ENCODE measurements around the gene MIAT.

DNA sequence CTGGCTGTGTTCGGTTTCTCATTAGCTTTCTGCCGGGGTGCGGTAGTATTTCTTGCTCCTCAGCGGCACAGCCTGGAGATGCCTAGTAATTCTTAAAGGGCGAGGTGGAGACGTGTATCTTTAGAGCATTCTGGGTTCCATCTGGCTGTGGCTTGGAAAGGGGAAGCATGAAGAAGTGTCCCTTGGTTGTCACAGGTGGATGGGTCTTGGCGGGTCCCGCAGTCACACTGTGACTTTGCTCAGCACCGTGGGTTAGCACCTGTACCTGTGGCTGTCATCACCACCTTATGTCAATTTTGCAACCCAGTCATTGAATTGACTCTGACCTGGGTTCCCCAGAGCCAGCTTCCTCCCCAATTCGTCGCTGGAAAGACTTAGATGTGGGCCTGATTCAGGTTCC, 57.6 kb downstream of the MIAT start:
- TF ChIP-seq, protein P1, sequence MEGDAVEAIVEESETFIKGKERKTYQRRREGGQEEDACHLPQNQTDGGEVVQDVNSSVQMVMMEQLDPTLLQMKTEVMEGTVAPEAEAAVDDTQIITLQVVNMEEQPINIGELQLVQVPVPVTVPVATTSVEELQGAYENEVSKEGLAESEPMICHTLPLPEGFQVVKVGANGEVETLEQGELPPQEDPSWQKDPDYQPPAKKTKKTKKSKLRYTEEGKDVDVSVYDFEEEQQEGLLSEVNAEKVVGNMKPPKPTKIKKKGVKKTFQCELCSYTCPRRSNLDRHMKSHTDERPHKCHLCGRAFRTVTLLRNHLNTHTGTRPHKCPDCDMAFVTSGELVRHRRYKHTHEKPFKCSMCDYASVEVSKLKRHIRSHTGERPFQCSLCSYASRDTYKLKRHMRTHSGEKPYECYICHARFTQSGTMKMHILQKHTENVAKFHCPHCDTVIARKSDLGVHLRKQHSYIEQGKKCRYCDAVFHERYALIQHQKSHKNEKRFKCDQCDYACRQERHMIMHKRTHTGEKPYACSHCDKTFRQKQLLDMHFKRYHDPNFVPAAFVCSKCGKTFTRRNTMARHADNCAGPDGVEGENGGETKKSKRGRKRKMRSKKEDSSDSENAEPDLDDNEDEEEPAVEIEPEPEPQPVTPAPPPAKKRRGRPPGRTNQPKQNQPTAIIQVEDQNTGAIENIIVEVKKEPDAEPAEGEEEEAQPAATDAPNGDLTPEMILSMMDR (IDR thresholded peaks at IDR 0.05): no peak
- TF ChIP-seq EP300 (IDR thresholded peaks at IDR 0.05): no peak

All from gastroesophageal sphincter (tissue), 3 donors.